Endometrium (tissue), 2 donors: Measurements from ENCODE around the gene SETD2.
"Not testable (repeated sequence)": the region's sequence is repeated elsewhere in the genome, so short reads cannot be mapped to it uniquely, and the experiment has no call there.

Experiments used
- FAIRE-seq: peaks from 2 replicates; lab custom pipeline; 2012; peaks lifted over from hg19 to GRCh38; lab: Jason Lieb, UNC
- donor health status: control.
- donor health status: control.

SETD2 gene

GRCh38 chr3:47102081-47102600 is 61.8 kb downstream of the SETD2 start:
- no peak for FAIRE-seq

- FAIRE-seq, result no peak
Measured at GRCh38 chr3:47098910-47099309, 65.0 kb downstream of the SETD2 start.

GRCh38 chr3:47097864-47098263 is 66.0 kb downstream of the SETD2 start:
- FAIRE-seq, result no peak

- no peak for FAIRE-seq
Measured at GRCh38 chr3:47096959-47097358, 67.0 kb downstream of the SETD2 start.

GRCh38 chr3:47092090-47092489 is 71.8 kb downstream of the SETD2 start:
- peak; percentile 46 for FAIRE-seq

GRCh38 chr3:47089630-47090029 is 74.3 kb downstream of the SETD2 start:
- FAIRE-seq, result no peak

GRCh38 chr3:47086071-47086470 is 77.8 kb downstream of the SETD2 start:
- FAIRE-seq, result no peak

GRCh38 chr3:47083786-47084185 is 80.1 kb downstream of the SETD2 start:
- FAIRE-seq, result no peak

- FAIRE-seq, result no peak
Measured at GRCh38 chr3:47082519-47082918, 81.4 kb downstream of the SETD2 start.

- FAIRE-seq, result no peak
Measured at GRCh38 chr3:47079432-47079831, 84.5 kb downstream of the SETD2 start.

GRCh38 chr3:47073685-47074084 is 90.2 kb downstream of the SETD2 start:
- FAIRE-seq, result no peak

GRCh38 chr3:47070770-47071169 is 93.1 kb downstream of the SETD2 start:
- FAIRE-seq, result no peak

GRCh38 chr3:47066259-47066658 is 97.7 kb downstream of the SETD2 start:
- FAIRE-seq, result not testable (repeated sequence)

GRCh38 chr3:47065681-47066080 is 98.2 kb downstream of the SETD2 start:
- no peak for FAIRE-seq

- FAIRE-seq, result no peak
Measured at GRCh38 chr3:47065058-47065457, 98.9 kb downstream of the SETD2 start.

- FAIRE-seq, result no peak
Measured at GRCh38 chr3:47057212-47057671, 106.7 kb downstream of the SETD2 start.

GRCh38 chr3:47056705-47057104 is 107.2 kb downstream of the SETD2 start:
- no peak for FAIRE-seq

- no peak for FAIRE-seq
Measured at GRCh38 chr3:47054412-47054811, 109.5 kb downstream of the SETD2 start.

- FAIRE-seq, result no peak
Measured at GRCh38 chr3:47047673-47048072, 116.2 kb downstream of the SETD2 start.

- FAIRE-seq, result no peak
Measured at GRCh38 chr3:47047069-47047468, 116.8 kb downstream of the SETD2 start.

GRCh38 chr3:47042231-47042791 is 121.6 kb downstream of the SETD2 start:
- FAIRE-seq, result no peak

- FAIRE-seq, result no peak
Measured at GRCh38 chr3:47041114-47041513, 122.8 kb downstream of the SETD2 start.

- FAIRE-seq, result not testable (repeated sequence)
Measured at GRCh38 chr3:47037302-47037701, 126.6 kb downstream of the SETD2 start.

- no peak for FAIRE-seq
Measured at GRCh38 chr3:47036145-47036544, 127.8 kb downstream of the SETD2 start.
